Mucosa of descending colon (tissue), 3 donors: Measurements from ENCODE around the gene CXCL12. TPM values are rescaled to one million over a fixed set of nuclear protein-coding genes. Genes with fewer than 3 reads are reported as not detected.

Experiments
- ATAC-seq: fragments of 200-7000 bp; cut with Tn5 transposase; one replicate; pipeline ENCODE4 v1.9.1; 2020; ENCODE audit warnings: mild to moderate bottlenecking, moderate library complexity
- DNase-seq, 3 donors: peaks; one replicate each; pipeline ENCODE4 v3.0.0-alpha.2; 2020
- H3K36me3 ChIP-seq: fragments of 200-600 bp; one replicate; pipeline ENCODE4 v1.8.0; 2021; ENCODE audit warnings: low read depth, mild to moderate bottlenecking
- H3K4me1 ChIP-seq: fragments of 200-600 bp; one replicate; pipeline ENCODE4 v1.8.0; 2021; ENCODE audit warnings: low read depth, mild to moderate bottlenecking
- H3K4me3 ChIP-seq: fragments of 200-600 bp; one replicate; pipeline ENCODE4 v1.8.0; 2021; ENCODE audit warnings: mild to moderate bottlenecking
- H3K9me3 ChIP-seq: fragments of 200-600 bp; one replicate; pipeline ENCODE4 v1.8.0; 2021; ENCODE audit warnings: mild to moderate bottlenecking
- CTCF ChIP-seq: fragments of 200-600 bp; IDR thresholded peaks from one replicate; pipeline ENCODE4 v1.8.0; 2022; ENCODE audit warnings: antibody characterized with exemption, mild to moderate bottlenecking
- intact Hi-C, 2 donors: fragments of 100-400 bp; cut with DNase I in 1 of 2; cut with micrococcal nuclease in 1 of 2; formaldehyde crosslinking; loops; one replicate each; pipeline versions ENCODE4 v1.11.0 to v1.11.1; 2022; cut with DNase I, micrococcal nuclease
- total RNA-seq, 3 donors: library from RNA; stranded (reverse); fragmentation: NEBNext Ultra II Directional in 2 of 3; extraction: Animal tissue kit (Norgen Biotek cat#: 25700) in 2 of 3; gene quantifications; one replicate each; pipeline versions ENCODE4 v1.2.1 to v1.2.4, GENCODE V29; 2021 to 2023
- donor health status: DM: no; HTN: no; CAD: no; lungs with moderate emphysema.
- donor health status: DM: no; HTN: no; CAD: no.
- donor health status: DM: no; HTN: yes; CAD: no.

Gene CXCL12
- total RNA-seq, 3 donors from 2014 or later: 17.1 to 97.8 (median 51.3) TPM

GRCh38 chr10:44353721-44354120, 31.2 kb downstream of the CXCL12 start:
- Histone ChIP-seq H3K4me3 (no peak overlapping the region), H3K36me3 (no peaks in the 10 kb centered on the region), H3K9me3 (no peaks in the 10 kb centered on the region), H3K4me1 (no peaks in the 10 kb centered on the region)
- DNase-seq (no peak), ATAC-seq (no peak)
- TF ChIP-seq CTCF: no peak
- intact Hi-C loops: no loop called here

GRCh38 chr10:44353128-44353390, 31.8 kb downstream of the CXCL12 start:
- intact Hi-C loops: no loop called here
- no peak for ATAC-seq
- TF ChIP-seq CTCF: no peak

GRCh38 chr10:44352316-44353127, 32.4 kb downstream of the CXCL12 start:
- TF ChIP-seq CTCF: no peak
- ATAC-seq: peak; percentile 56
- DNase-seq: peak in 2 of 3 donors; percentile 43 to 53
- H3K36me3 ChIP-seq: no peaks in the 10 kb centered on the region
- H3K9me3 ChIP-seq: no peaks in the 10 kb centered on the region
- no peaks in the 10 kb centered on the region for H3K4me1 ChIP-seq
- intact Hi-C loops: no loop called here
- no peak overlapping the region for H3K4me3 ChIP-seq

More at GRCh38 chr10:44353128-44353390, 31.8 kb downstream of the CXCL12 start:
- Histone ChIP-seq H3K4me1 (no peaks in the 10 kb centered on the region), H3K36me3 (no peaks in the 10 kb centered on the region), H3K9me3 (no peaks in the 10 kb centered on the region), H3K4me3 (no peak overlapping the region)
- no peak for DNase-seq

- Histone ChIP-seq H3K36me3 (no peaks in the 10 kb centered on the region), H3K4me3 (no peak overlapping the region), H3K4me1 (no peaks in the 10 kb centered on the region), H3K9me3 (no peaks in the 10 kb centered on the region)
- no peak for TF ChIP-seq CTCF
- ATAC-seq (no peak), DNase-seq (no peak)
- intact Hi-C loops: no loop called here
These were observed 36.4 kb downstream of the CXCL12 start for GRCh38 chr10:44348496-44348895.

- DNase-seq (no peak), ATAC-seq (no peak)
- Histone ChIP-seq H3K36me3 (no peaks in the 10 kb centered on the region), H3K4me1 (no peaks in the 10 kb centered on the region), H3K4me3 (no peak overlapping the region), H3K9me3 (no peaks in the 10 kb centered on the region)
- no peak for TF ChIP-seq CTCF
- intact Hi-C loops: no loop called here
These were observed 37.1 kb downstream of the CXCL12 start for GRCh38 chr10:44347609-44348400.
